NCI-H2227 treated with DMSO at 0.1 percent for 48 hours (cell line): ENCODE data around the gene AADAT.
"Not testable (repeated sequence)": the region's sequence is repeated elsewhere in the genome, so short reads cannot be mapped to it uniquely, and the experiment has no call there.

ENCODE experiments used
- DNase-seq: peaks from one replicate; lab custom pipeline; 2025; lab: John Stamatoyannopoulos, UW

The AADAT gene

GRCh38 chr4:170089274-170089667 lies 485 bp downstream of the AADAT start:
- DNase-seq: peak; percentile 43

GRCh38 chr4:170088716-170089115 lies 1.0 kb downstream of the AADAT start:
- no peak for DNase-seq

- DNase-seq: no peak
Observed at GRCh38 chr4:170087163-170087700, 2.5 kb downstream of the AADAT start.

DNA sequence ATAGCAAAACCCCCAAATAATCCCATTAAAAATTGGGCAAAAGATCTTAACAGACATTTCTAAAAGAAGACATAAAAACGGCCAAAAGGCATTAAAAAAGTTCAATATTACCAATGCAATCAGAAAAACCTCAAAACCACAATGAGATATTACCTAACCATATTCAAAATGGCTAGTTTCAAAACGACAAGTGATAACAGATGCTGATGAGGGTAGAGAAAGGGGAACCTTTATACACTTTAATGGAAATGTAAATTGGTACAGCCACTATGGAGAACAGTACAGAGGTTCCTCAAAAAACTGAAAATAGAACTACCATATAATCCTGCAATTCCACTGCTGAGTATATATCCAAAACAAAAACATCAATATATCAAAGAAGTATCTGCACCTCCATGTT lies 6.2 kb downstream of the AADAT start:
- DNase-seq: no peak

GRCh38 chr4:170080496-170080895 lies 9.3 kb downstream of the AADAT start:
- no peak for DNase-seq

DNA sequence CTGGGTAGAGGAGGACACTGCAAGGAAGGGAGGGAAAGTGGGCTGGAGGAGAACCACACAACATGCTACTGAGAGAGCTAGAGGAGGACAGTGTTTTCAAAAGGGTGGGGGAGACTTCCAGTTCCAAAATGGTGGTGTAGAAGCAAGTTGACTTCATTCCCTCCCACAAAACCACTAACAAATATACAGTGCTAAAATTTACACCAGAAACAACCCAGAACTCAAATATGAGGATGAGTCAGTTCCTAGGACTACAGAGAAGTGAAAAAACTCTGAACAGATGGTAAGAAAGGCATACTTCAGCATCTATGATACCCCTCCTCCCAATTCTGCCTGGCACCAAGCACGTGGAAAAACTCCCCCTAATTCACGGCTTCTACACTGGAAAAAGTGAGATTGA lies 9.8 kb downstream of the AADAT start:
- DNase-seq: no peak

GRCh38 chr4:170071196-170071595 lies 18.6 kb downstream of the AADAT start:
- no peak for DNase-seq

GRCh38 chr4:170068438-170069128 lies 21.2 kb downstream of the AADAT start:
- no peak for DNase-seq

DNA sequence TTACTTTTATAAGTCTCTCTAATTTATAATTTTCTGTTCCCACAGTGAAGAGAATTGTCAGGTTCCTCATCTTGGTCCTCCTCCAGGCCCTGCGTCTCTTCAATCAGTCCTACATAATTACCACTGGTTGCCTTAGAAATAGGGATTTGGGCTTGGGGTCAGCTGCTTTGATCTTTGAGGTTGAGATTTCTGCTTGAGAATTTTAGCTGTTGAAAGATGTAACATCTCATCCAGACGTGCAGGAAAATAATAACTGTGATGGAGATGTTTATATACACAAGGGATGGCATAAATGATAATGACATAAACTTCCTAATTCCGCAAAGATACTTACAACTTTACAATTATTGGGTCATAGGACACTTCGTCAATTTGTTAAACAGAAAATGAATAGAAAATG lies 30.3 kb downstream of the AADAT start:
- DNase-seq: no peak

DNA sequence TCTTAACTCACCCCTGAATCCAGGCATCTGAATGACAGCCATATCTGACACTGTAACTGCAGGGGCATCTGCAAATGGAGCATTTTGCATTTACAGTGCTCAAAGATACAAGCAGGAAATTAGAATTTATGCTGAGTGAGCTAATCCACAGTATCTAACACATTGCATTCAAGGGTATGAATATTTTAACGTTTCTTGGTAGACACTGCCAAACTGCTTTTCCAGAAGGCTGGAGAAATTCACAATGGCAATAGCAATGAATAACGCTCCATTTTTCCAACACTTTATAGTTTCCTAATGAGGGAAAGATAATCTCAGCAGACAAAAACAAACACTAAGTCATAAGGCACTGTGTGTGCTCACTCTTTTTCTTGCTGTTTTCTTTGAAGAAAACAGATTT lies 30.9 kb downstream of the AADAT start:
- DNase-seq: no peak

- DNase-seq: no peak
Observed at GRCh38 chr4:170057866-170058265, 31.9 kb downstream of the AADAT start.

DNA sequence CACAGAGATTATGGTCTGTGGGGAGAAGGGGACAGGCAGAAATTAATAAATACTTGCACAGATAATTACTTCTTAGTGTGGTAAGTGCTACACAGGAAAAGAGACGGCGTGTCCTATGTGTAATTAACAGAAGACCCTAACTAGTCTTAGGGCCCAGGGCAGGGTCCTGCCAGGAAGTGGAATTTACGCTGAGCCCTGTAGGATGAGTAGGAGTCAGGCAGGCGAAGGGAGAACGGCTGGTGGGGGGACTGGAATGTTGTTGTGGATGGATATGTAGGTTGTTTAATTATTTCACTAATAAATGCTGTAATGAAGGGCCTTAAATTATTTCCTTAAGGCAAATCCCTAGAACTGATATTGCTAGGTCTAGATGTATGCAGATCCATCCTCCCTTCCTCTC lies 36.8 kb downstream of the AADAT start:
- DNase-seq: no peak

DNA sequence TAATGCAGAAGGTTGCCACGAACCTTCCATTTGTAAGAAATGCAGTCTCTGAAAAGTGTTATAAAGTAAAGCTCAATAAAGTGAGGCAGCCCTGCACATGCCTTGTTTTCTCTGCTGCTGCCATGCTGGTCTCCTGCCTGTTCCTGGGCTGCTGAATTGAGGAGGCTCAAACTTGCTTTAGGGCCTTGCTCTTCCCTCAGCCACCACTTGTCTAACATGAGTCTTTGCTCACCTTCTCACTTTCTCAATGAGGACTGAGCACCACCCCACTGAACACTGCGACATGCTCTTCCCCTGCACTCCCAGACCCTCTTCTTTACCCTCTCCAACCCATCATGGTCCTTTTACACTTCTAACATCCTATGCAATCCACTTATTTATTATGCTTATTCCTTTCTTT lies 38.4 kb downstream of the AADAT start:
- DNase-seq: no peak

DNA sequence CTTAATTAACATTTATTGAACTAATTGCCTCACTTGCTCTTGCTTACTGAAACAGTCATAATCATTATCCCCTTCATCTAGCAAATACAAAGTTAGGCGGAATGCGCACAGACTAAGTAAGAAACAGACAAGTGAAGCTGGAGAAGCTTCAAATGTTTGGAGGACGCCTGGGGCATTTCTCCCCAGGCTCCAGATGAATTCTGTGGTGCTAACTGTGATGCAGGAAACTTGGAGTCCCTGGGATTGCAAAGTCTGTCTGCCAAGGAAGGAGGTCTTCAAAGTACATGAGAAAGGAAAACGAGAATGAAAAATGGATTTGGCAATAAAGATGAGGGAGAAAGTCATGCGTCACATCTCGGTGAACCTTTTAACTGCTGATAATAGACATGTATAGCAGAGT lies 40.0 kb downstream of the AADAT start:
- no peak for DNase-seq

DNA sequence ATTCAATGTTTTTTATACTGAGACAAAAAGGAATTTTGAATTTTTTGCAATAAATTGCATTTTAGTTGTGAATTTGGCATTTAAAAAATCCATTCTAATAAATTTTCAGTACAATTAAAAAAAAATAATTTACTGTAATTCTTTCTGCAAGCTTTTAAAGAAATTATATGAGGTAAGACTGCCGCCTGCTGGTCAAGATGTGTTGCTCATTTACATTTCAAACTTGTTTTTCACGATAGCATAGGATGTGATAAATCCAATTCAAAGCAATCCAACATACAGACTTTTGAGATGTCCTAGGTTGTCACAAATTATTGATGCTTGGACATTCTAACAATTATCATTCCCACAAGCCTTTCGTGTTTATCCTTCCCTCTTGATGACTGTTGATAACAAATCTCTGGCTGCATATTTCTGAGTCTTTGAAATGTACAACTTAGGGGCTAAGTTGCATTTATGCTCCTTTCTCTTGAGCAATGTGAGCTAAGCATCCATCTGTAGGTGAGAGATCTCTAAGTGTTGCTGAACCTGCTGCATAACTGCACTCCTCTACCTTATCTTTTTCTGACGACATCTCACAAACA lies 41.9 kb downstream of the AADAT start:
- peak; percentile 17 for DNase-seq

- DNase-seq: not testable (repeated sequence)
Observed at GRCh38 chr4:170046156-170046555, 43.6 kb downstream of the AADAT start.

DNA sequence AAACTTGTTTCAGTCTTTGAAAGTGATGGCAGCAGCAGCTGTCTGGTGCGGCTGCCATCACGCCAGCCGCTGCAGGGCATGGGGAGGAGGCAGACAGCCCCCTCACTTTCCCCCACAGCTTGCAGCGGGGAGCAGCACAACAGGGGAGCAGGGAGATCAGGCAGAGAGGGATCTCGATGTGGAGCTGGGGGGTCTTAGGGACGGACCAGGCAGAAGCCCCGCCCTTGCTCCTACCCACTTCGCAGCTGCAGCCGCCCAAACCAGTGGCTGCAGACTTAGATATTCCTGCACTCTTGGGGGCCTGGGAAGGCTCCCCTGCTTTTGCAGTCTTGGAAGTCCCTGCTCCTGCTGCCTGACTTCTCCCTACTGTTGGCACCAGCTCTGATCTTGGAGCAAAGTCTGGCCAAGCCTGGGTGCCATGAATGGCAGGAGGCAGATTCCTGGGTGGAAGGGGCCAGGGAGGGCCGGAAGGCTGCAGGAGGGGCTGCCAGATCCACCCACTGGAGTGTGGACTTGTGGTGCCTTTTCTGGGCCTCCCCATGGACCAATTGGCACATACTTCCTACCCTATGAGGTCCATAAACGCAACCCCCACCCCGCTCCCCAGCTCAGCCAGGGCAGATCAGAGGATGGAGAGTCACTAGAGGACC lies 49.6 kb downstream of the AADAT start:
- DNase-seq: no peak

DNA sequence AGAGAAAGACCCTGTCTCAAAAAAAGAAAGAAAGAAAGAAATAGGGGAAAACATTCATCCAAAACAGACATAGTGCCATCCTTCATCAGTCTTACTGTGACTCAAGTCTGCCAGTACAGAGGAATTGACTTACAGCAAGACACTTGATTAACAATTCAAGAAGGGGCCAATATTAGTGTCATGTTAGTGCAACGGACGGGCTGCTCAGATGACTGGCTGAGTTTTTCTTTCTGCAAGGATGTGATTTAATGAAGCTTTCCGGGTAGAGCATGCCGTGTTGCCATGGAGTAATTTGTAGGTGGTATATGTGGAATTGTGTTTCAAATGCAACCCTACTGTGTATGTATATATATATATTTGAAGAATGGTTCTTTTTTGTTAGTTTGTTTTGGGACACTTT lies 51.0 kb downstream of the AADAT start:
- no peak for DNase-seq

- no peak for DNase-seq
Observed at GRCh38 chr4:170038232-170038631, 51.5 kb downstream of the AADAT start.

DNA sequence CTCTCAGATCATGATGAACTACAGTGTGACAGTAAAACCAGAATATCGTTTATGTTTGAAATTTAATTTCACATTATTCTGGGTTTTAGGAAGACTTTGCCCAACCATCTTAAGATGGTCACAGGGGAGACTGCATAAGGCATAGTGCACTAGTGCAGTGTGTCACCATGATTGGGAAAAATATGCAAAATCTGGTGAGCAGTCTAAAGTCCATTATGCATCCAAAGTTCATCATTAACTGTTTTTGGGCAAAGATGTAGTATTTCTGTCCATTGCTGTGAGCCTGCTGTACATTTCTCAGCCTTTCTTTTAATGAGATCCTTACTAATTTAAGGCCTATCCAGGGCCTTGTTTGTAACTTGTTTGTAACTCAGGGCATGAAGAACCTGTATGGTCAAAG lies 52.3 kb downstream of the AADAT start:
- no peak for DNase-seq

DNA sequence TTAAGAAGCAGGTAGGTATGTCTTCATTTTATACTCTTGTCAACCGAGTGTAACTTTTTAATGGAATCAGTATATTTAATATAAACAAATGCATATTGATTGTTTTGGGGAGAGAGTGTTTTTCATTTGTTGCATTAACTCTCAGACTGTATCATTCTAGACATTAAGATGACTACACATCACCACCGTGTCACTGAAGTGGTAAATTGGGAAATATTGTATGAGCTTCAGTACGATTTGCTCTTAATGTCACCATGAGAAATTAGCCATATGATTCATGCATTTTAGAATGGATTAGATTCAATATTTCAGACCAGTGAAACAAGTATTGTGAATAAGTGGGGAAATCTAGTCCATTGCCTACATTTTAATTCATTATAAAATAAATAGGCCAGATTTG lies 53.9 kb downstream of the AADAT start:
- DNase-seq: no peak

DNA sequence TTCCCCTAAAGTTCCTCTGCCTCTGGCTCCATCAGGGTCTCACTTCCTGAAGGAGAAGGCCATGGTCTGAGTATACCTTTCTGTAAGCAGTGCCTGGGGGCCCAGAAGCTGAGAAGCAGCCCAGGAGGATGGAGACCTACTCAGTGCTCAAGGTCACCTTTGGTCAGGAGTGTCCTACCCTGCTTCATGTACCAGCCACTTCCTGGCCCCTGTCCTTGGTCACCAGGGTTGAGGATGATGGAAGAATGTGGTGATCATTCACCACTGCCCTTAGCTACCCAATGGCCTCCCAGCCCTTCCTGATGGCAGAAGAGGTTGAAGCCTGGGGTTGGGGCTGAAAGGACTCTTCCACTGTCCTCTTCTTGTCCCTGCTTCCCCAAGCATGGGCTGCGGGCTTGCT lies 54.5 kb downstream of the AADAT start:
- DNase-seq: no peak

- DNase-seq: no peak
Observed at GRCh38 chr4:170033999-170034398, 55.8 kb downstream of the AADAT start.
